Measurements from ENCODE around the gene MOB2. TPM values are rescaled to one million over a fixed set of nuclear protein-coding genes. Genes with fewer than 3 reads are reported as not detected.

The MOB2 gene
- 48.4 and 48.8 TPM in 2 replicates for total RNA-seq

DNA sequence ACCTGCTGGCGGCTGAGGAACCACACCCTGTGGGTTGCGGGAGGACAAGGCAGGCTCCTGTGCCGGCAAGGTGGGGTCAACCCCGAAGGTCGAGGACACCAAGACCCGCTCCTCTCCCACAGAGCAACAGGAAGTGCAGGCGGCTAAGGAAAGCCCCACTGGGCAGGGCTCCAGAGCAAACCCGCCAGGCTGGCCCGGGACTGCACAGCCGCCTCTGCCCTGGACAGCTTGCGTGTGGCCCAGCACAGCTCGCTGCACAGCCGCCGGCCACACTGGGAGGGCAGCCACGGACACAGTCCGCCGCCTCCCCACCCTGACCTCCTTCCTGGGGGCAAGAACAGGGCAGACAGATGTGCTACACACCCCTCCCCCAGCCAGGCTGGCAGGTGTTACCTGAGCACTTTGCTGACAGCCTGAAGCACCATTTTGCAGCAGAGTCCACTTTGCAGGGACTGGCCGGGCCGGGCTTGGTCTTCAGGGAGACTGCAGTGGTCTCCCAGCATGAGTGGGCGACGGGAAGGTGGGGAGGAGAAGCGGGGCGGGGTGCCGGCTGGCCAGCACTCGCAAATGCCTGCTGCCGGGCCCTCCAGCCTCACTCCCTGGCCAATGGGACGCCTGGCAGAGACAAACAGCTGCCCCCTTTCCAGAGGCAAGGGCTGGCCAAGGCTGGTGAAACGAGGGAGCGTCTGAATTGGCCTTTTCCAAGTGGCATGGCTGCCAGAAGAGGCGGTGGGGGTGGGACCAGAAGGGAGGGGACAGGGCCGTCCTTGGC, at the start of gene MOB2:
MOB2 (minus strand) TSS at position 726 of the 772 bp plus-strand sequence; CDS start at position 503, 223 bp downstream.

Other genes starting within 250 kb of the MOB2 start
- gene TOLLIP, start 177.1 kb downstream of the MOB2 start, total RNA-seq, result 21.1 and 26.4 TPM in 2 replicates
- 0.18 and 0.56 TPM in 2 replicates for gene BRSK2, start 96.8 kb downstream of the MOB2 start, total RNA-seq
- gene DUSP8, start 85.5 kb upstream of the MOB2 start, total RNA-seq, result 0.45 and 0.85 TPM in 2 replicates
- gene KRTAP5-1, start 98.5 kb upstream of the MOB2 start, total RNA-seq, result not detected in 2 replicates
- gene KRTAP5-2, start 111.5 kb upstream of the MOB2 start, total RNA-seq, result not detected in 2 replicates
- gene KRTAP5-3, start 121.7 kb upstream of the MOB2 start, total RNA-seq, result not detected in 2 replicates
- gene KRTAP5-4, start 135.4 kb upstream of the MOB2 start, total RNA-seq, result not detected in 2 replicates
- gene KRTAP5-5, start 143.0 kb upstream of the MOB2 start, total RNA-seq, result not detected in 2 replicates
- not detected in 2 replicates for gene KRTAP5-6, start 210.4 kb upstream of the MOB2 start, total RNA-seq